Measurements from ENCODE around the gene THUMPD2.

THUMPD2 gene

GRCh38 chr2:39689876-39690275, 89.2 kb downstream of the THUMPD2 start:
- H3K36me3 ChIP-seq (ENCODE audit: control insufficient read depth in 1 of 2, insufficient read depth in 2 of 2, low read length in 2 of 2): no peaks in the 10 kb centered on the region
- DNase-seq: no peak
- no peak overlapping the region for H2BK12ac ChIP-seq (ENCODE audit: low read length)
- no peak overlapping the region for H3K9ac ChIP-seq (ENCODE audit: low read length)
- no peak overlapping the region for H2AFZ ChIP-seq (ENCODE audit: insufficient read depth, low read length, poor library complexity)
- H3K27me3 ChIP-seq (ENCODE audit: insufficient read depth, low read length): no peaks in the 10 kb centered on the region
- no peak overlapping the region for H3K4me3 ChIP-seq (ENCODE audit: low read depth, low read length)
- H3K9me3 ChIP-seq (ENCODE audit: insufficient read depth, low read depth, low read length): peaks cover 2% of the 10 kb centered on the region
- no peak overlapping the region for H3K18ac ChIP-seq (ENCODE audit: low read length)
- no peak overlapping the region for H3K23ac ChIP-seq (ENCODE audit: low read length)
- no peaks in the 10 kb centered on the region for H3K4me1 ChIP-seq (ENCODE audit: control insufficient read depth in 1 of 2, insufficient read depth in 2 of 2, low read length in 2 of 2)
- H4K12ac ChIP-seq (ENCODE audit: low read depth, low read length): no peak overlapping the region
- H2AK5ac ChIP-seq (ENCODE audit: low read length): no peak overlapping the region
- no peak overlapping the region for H3K27ac ChIP-seq (ENCODE audit: low read depth, low read length)
- H2BK120ac ChIP-seq (ENCODE audit: insufficient read depth, low read length, poor library complexity): no peak overlapping the region
- H2BK5ac ChIP-seq (ENCODE audit: low read depth, low read length, poor library complexity): no peak overlapping the region
- no peak overlapping the region for H3K4ac ChIP-seq (ENCODE audit: low read depth, low read length)
- no peak overlapping the region for H3K4me2 ChIP-seq (ENCODE audit: low read length)
- H3K14ac ChIP-seq (ENCODE audit: low read length): no peak overlapping the region
- H3K79me2 ChIP-seq (ENCODE audit: control insufficient read depth, insufficient read depth, low read length, poor library complexity): no peaks in the 10 kb centered on the region
- no peak overlapping the region for H4K8ac ChIP-seq (ENCODE audit: low read depth, low read length)
- no CpG with 5 or more reads among the region's 6 CpGs for WGBS (ENCODE audit: extremely low coverage, insufficient coverage, insufficient read length)
- no peak overlapping the region for H4K91ac ChIP-seq (ENCODE audit: low read depth, low read length)
- H3K79me1 ChIP-seq (ENCODE audit: low read length): no peaks in the 10 kb centered on the region

DNA sequence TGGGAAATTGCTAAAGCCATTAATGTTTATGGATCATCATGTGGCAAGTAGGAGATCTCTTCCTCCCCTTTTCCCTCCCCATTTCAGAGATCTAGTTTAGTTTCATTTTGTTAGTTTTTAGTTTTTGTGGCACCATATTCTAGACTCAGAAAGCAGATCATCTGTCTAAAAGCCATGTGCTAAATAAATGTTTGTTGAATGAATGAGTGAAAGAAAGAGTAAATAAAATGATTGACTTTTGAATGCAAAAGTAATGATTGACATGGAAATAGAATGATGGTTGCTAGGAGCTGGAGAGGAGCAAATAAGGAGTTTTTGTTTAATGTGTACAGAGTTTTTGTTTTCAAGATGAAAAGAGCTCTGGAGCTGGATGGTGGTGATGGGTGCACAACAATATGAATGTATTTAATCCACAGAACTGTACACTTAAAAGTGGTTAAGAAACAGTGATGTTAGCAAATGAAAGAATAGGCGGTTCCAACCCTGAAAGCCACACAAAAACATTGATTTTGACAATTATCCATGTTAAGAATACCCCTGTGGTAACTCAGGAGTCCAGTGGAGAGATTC, 89.7 kb downstream of the THUMPD2 start:
- H3K27me3 ChIP-seq (ENCODE audit: insufficient read depth, low read length): no peaks in the 10 kb centered on the region

GRCh38 chr2:39688181-39688580, 90.9 kb downstream of the THUMPD2 start:
- H3K4me3 ChIP-seq (ENCODE audit: low read depth, low read length): no peak overlapping the region
- no peak overlapping the region for H3K18ac ChIP-seq (ENCODE audit: low read length)
- H4K12ac ChIP-seq (ENCODE audit: low read depth, low read length): no peak overlapping the region

More for the DNA sequence above, 89.7 kb downstream of the THUMPD2 start:
- Histone ChIP-seq H3K14ac (ENCODE audit: low read length) (no peak overlapping the region), H3K79me2 (ENCODE audit: control insufficient read depth, insufficient read depth, low read length, poor library complexity) (no peaks in the 10 kb centered on the region), H3K4me1 (ENCODE audit: control insufficient read depth in 1 of 2, insufficient read depth in 2 of 2, low read length in 2 of 2) (no peaks in the 10 kb centered on the region), H4K8ac (ENCODE audit: low read depth, low read length) (no peak overlapping the region), H3K23ac (ENCODE audit: low read length) (no peak overlapping the region), H2BK12ac (ENCODE audit: low read length) (no peak overlapping the region), H3K27ac (ENCODE audit: low read depth, low read length) (no peak overlapping the region), H2AFZ (ENCODE audit: insufficient read depth, low read length, poor library complexity) (no peak overlapping the region), H3K18ac (ENCODE audit: low read length) (no peak overlapping the region), H3K4me3 (ENCODE audit: low read depth, low read length) (no peak overlapping the region), H2BK5ac (ENCODE audit: low read depth, low read length, poor library complexity) (no peak overlapping the region), H3K9me3 (ENCODE audit: insufficient read depth, low read depth, low read length) (peaks cover 2% of the 10 kb centered on the region), H3K4me2 (ENCODE audit: low read length) (no peak overlapping the region), H3K4ac (ENCODE audit: low read depth, low read length) (no peak overlapping the region), H2AK5ac (ENCODE audit: low read length) (no peak overlapping the region), H3K79me1 (ENCODE audit: low read length) (no peaks in the 10 kb centered on the region), H3K9ac (ENCODE audit: low read length) (no peak overlapping the region), H4K91ac (ENCODE audit: low read depth, low read length) (no peak overlapping the region), H4K12ac (ENCODE audit: low read depth, low read length) (no peak overlapping the region), H2BK120ac (ENCODE audit: insufficient read depth, low read length, poor library complexity) (no peak overlapping the region), H3K36me3 (ENCODE audit: control insufficient read depth in 1 of 2, insufficient read depth in 2 of 2, low read length in 2 of 2) (no peaks in the 10 kb centered on the region)
- DNase-seq: no peak
- no CpG with 5 or more reads among the region's 1 CpG for WGBS (ENCODE audit: extremely low coverage, insufficient coverage, insufficient read length)

GRCh38 chr2:39686456-39686855, 92.6 kb downstream of the THUMPD2 start:
- no peaks in the 10 kb centered on the region for H3K79me1 ChIP-seq (ENCODE audit: low read length)
- H3K18ac ChIP-seq (ENCODE audit: low read length): no peak overlapping the region
- no peak overlapping the region for H2BK5ac ChIP-seq (ENCODE audit: low read depth, low read length, poor library complexity)
- H3K4ac ChIP-seq (ENCODE audit: low read depth, low read length): no peak overlapping the region
- no peak overlapping the region for H4K12ac ChIP-seq (ENCODE audit: low read depth, low read length)
- no peak overlapping the region for H3K4me3 ChIP-seq (ENCODE audit: low read depth, low read length)
- no peak overlapping the region for H3K14ac ChIP-seq (ENCODE audit: low read length)
- no peaks in the 10 kb centered on the region for H3K36me3 ChIP-seq (ENCODE audit: control insufficient read depth in 1 of 2, insufficient read depth in 2 of 2, low read length in 2 of 2)
- no peak overlapping the region for H3K23ac ChIP-seq (ENCODE audit: low read length)
- no peak overlapping the region for H3K27ac ChIP-seq (ENCODE audit: low read depth, low read length)
- H3K79me2 ChIP-seq (ENCODE audit: control insufficient read depth, insufficient read depth, low read length, poor library complexity): no peaks in the 10 kb centered on the region
- H2AK5ac ChIP-seq (ENCODE audit: low read length): no peak overlapping the region
- no peak overlapping the region for H3K9ac ChIP-seq (ENCODE audit: low read length)
- H2AFZ ChIP-seq (ENCODE audit: insufficient read depth, low read length, poor library complexity): no peak overlapping the region
- H2BK12ac ChIP-seq (ENCODE audit: low read length): no peak overlapping the region
- no peak overlapping the region for H3K4me2 ChIP-seq (ENCODE audit: low read length)
- H4K91ac ChIP-seq (ENCODE audit: low read depth, low read length): no peak overlapping the region
- peaks cover 2% of the 10 kb centered on the region for H3K9me3 ChIP-seq (ENCODE audit: insufficient read depth, low read depth, low read length)
- no peak for DNase-seq
- no peaks in the 10 kb centered on the region for H3K27me3 ChIP-seq (ENCODE audit: insufficient read depth, low read length)
- no peak overlapping the region for H4K8ac ChIP-seq (ENCODE audit: low read depth, low read length)
- no CpG with 5 or more reads among the region's 6 CpGs for WGBS (ENCODE audit: extremely low coverage, insufficient coverage, insufficient read length)
- no peak overlapping the region for H2BK120ac ChIP-seq (ENCODE audit: insufficient read depth, low read length, poor library complexity)
- peaks cover 0 to 2% of the 10 kb centered on the region in 2 experiments for H3K4me1 ChIP-seq (ENCODE audit: control insufficient read depth in 1 of 2, insufficient read depth in 2 of 2, low read length in 2 of 2)

More at GRCh38 chr2:39688181-39688580, 90.9 kb downstream of the THUMPD2 start:
- no peaks in the 10 kb centered on the region for H3K27me3 ChIP-seq (ENCODE audit: insufficient read depth, low read length)
- H3K79me1 ChIP-seq (ENCODE audit: low read length): no peaks in the 10 kb centered on the region
- no peak overlapping the region for H3K4ac ChIP-seq (ENCODE audit: low read depth, low read length)
- no peak overlapping the region for H2BK5ac ChIP-seq (ENCODE audit: low read depth, low read length, poor library complexity)
- no peak overlapping the region for H4K8ac ChIP-seq (ENCODE audit: low read depth, low read length)
- no peak for DNase-seq
- H3K27ac ChIP-seq (ENCODE audit: low read depth, low read length): no peak overlapping the region
- no peaks in the 10 kb centered on the region for H3K36me3 ChIP-seq (ENCODE audit: control insufficient read depth in 1 of 2, insufficient read depth in 2 of 2, low read length in 2 of 2)
- peaks cover 2% of the 10 kb centered on the region for H3K9me3 ChIP-seq (ENCODE audit: insufficient read depth, low read depth, low read length)
- H2BK120ac ChIP-seq (ENCODE audit: insufficient read depth, low read length, poor library complexity): no peak overlapping the region
- H3K23ac ChIP-seq (ENCODE audit: low read length): no peak overlapping the region
- no peak overlapping the region for H4K91ac ChIP-seq (ENCODE audit: low read depth, low read length)
- no peaks in the 10 kb centered on the region for H3K4me1 ChIP-seq (ENCODE audit: control insufficient read depth in 1 of 2, insufficient read depth in 2 of 2, low read length in 2 of 2)
- no peak overlapping the region for H3K4me2 ChIP-seq (ENCODE audit: low read length)
- no peaks in the 10 kb centered on the region for H3K79me2 ChIP-seq (ENCODE audit: control insufficient read depth, insufficient read depth, low read length, poor library complexity)
- H2AFZ ChIP-seq (ENCODE audit: insufficient read depth, low read length, poor library complexity): no peak overlapping the region
- no peak overlapping the region for H3K14ac ChIP-seq (ENCODE audit: low read length)
- no CpG with 5 or more reads among the region's 2 CpGs for WGBS (ENCODE audit: extremely low coverage, insufficient coverage, insufficient read length)
- no peak overlapping the region for H2AK5ac ChIP-seq (ENCODE audit: low read length)
- no peak overlapping the region for H2BK12ac ChIP-seq (ENCODE audit: low read length)
- H3K9ac ChIP-seq (ENCODE audit: low read length): no peak overlapping the region
